ENCODE data around the gene SAXO1. TPM values are rescaled to one million over a fixed set of nuclear protein-coding genes. Genes with fewer than 3 reads are reported as not detected.
"Not testable (repeated sequence)": the region's sequence is repeated elsewhere in the genome, so short reads cannot be mapped to it uniquely, and the experiment has no call there.

SAXO1 gene
- total RNA-seq, 1 experiment from 2014 or later = not detected

- no peak for DNase-seq (ENCODE audit: low spot score)
- in situ Hi-C loops (cut with HindIII; ENCODE audit: low sequenced_read_pairs) = no loop called here
Observed at GRCh38 chr9:18976221-18976708, 56.7 kb downstream of the SAXO1 start.

- in situ Hi-C loops (cut with HindIII; ENCODE audit: low sequenced_read_pairs) = no loop called here
- no peak for DNase-seq (ENCODE audit: low spot score)
Observed at GRCh38 chr9:18973348-18973747, 59.7 kb downstream of the SAXO1 start.

GRCh38 chr9:18972675-18973074, 60.3 kb downstream of the SAXO1 start:
- DNase-seq (ENCODE audit: low spot score) = no peak
- in situ Hi-C loops (cut with HindIII; ENCODE audit: low sequenced_read_pairs) = no loop called here

GRCh38 chr9:18971909-18972308, 61.1 kb downstream of the SAXO1 start:
- DNase-seq (ENCODE audit: low spot score) = no peak
- in situ Hi-C loops (cut with HindIII; ENCODE audit: low sequenced_read_pairs) = no loop called here

- no peak for DNase-seq (ENCODE audit: low spot score)
- in situ Hi-C loops (cut with HindIII; ENCODE audit: low sequenced_read_pairs) = no loop called here
Observed at GRCh38 chr9:18971404-18971803, 61.6 kb downstream of the SAXO1 start.

- in situ Hi-C loops (cut with HindIII; ENCODE audit: low sequenced_read_pairs) = no loop called here
- DNase-seq (ENCODE audit: low spot score) = no peak
Observed at GRCh38 chr9:18970393-18970792, 62.6 kb downstream of the SAXO1 start.

GRCh38 chr9:18969128-18969527, 63.9 kb downstream of the SAXO1 start:
- DNase-seq (ENCODE audit: low spot score) = no peak
- in situ Hi-C loops (cut with HindIII; ENCODE audit: low sequenced_read_pairs) = no loop called here

- in situ Hi-C loops (cut with HindIII; ENCODE audit: low sequenced_read_pairs) = no loop called here
- DNase-seq (ENCODE audit: low spot score) = no peak
Observed at GRCh38 chr9:18955626-18956025, 77.4 kb downstream of the SAXO1 start.

GRCh38 chr9:18951936-18952335, 81.1 kb downstream of the SAXO1 start:
- in situ Hi-C loops (cut with HindIII; ENCODE audit: low sequenced_read_pairs) = no loop called here
- no peak for DNase-seq (ENCODE audit: low spot score)

- no peak for DNase-seq (ENCODE audit: low spot score)
- in situ Hi-C loops (cut with HindIII; ENCODE audit: low sequenced_read_pairs) = no loop called here
Observed at GRCh38 chr9:18947892-18948339, 85.1 kb downstream of the SAXO1 start.

DNA sequence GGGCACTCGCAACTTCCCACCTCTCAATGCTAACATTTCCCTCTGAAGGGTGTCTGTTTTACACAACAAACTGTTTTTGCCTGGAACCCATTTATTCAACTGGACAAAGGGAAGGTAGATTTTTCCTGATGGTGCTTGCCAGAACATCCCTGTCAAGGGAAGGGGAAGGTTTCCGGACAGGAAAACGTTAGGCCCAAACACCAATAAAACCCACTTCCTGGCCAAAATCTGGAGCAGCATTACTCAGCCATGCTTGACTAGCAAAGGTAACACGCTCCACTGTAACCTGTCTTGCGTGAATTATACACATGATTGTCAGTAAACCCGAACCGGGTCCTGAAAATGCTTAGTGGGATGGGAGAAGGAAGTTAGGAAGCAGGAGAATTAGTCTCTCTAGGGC, 90.2 kb downstream of the SAXO1 start:
- in situ Hi-C loops (cut with HindIII; ENCODE audit: low sequenced_read_pairs) = no loop called here
- DNase-seq (ENCODE audit: low spot score) = no peak

DNA sequence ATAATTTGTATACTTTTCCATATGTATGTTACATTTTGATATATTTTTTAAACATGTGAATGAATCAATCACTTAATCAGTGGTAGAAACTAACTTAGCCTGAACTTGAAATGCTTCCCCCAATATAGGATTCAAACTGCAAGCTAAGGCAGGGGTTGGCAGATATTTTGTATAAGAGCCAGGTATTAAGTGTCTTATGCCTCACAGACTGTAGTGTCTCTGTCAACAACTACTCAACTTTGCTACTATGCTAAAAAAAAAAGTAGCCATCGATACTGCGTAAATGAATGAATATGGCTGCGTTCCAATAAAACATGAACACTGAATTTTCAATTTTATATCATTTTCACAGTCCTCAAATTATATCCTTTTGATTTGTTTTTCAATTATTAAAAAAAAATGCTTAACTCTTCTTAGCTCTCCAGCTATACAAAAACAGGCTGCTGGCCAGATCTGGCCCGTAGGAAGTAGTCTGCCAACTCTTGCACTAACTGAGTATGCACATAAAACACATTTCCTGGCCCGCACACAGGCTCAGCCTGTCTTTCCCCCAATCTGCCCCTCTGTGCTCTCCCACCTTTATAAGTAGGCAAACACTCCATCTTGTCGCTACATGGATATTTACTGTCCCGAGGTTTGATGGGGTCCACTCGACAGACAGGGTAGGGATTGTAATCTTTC, 91.8 kb downstream of the SAXO1 start:
- in situ Hi-C loops (cut with HindIII; ENCODE audit: low sequenced_read_pairs) = no loop called here
- no peak for DNase-seq (ENCODE audit: low spot score)

- DNase-seq (ENCODE audit: low spot score) = no peak
- in situ Hi-C loops (cut with HindIII; ENCODE audit: low sequenced_read_pairs) = no loop called here
Observed at GRCh38 chr9:18939943-18940342, 93.1 kb downstream of the SAXO1 start.

GRCh38 chr9:18936094-18936871, 96.7 kb downstream of the SAXO1 start:
- no peak for DNase-seq (ENCODE audit: low spot score)
- in situ Hi-C loops (cut with HindIII; ENCODE audit: low sequenced_read_pairs) = no loop called here

GRCh38 chr9:18935541-18935940, 97.5 kb downstream of the SAXO1 start:
- in situ Hi-C loops (cut with HindIII; ENCODE audit: low sequenced_read_pairs) = no loop called here
- no peak for DNase-seq (ENCODE audit: low spot score)

- in situ Hi-C loops (cut with HindIII; ENCODE audit: low sequenced_read_pairs); DNase-seq (ENCODE audit: low spot score): not testable (repeated sequence)
Observed at GRCh38 chr9:18930611-18931010, 102.4 kb downstream of the SAXO1 start.

DNA sequence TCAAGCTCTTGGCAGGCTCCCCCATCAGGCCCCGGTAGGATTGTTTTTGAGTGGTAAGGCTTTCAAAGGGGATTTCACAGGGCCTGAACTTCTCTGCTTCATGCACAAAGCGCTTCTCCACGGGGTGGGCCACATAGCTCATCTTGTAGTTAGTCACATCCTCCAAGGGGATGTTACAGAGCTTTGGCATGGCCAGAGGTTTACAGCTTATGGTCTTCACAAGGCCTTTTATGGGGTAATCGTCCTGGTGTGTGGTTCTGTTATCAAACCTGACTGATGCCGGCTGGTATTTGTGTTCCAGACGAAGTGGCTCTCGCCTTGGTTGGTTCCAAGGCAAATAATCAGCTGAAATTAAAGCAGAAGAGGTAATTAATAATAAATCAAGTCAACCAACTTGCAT, 104.3 kb downstream of the SAXO1 start:
- no peak for DNase-seq (ENCODE audit: low spot score)
- in situ Hi-C loops (cut with HindIII; ENCODE audit: low sequenced_read_pairs) = no loop called here

DNA sequence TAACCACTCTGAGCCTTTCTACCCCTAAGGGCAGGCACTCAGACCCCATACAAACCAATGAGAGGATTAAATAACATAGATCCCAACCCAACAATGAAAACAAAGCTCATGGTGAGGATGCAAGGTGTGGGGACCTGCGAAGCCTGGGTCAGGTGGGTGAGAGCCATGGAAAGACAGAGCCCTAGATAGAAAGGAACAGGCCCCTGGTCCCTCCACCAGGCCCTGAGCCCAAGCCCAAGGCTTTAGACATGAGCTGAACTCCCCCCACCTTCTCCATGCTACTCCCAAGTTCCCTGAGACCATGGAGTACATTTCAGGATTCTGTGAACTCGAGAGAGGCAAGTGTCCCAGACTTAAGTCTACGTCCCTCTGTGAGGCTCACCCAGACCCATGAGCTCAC, 106.5 kb downstream of the SAXO1 start:
- no peak for DNase-seq (ENCODE audit: low spot score)
- in situ Hi-C loops (cut with HindIII; ENCODE audit: low sequenced_read_pairs) = no loop called here

GRCh38 chr9:18925880-18926279, 107.1 kb downstream of the SAXO1 start:
- DNase-seq (ENCODE audit: low spot score) = no peak
- in situ Hi-C loops (cut with HindIII; ENCODE audit: low sequenced_read_pairs) = no loop called here

GRCh38 chr9:18923671-18924430, 109.2 kb downstream of the SAXO1 start:
- in situ Hi-C loops (cut with HindIII; ENCODE audit: low sequenced_read_pairs) = no loop called here
- no peak for DNase-seq (ENCODE audit: low spot score)

Measured in G401 (cell line).